ENCODE measurements around the gene ELAPOR2. TPM values are rescaled to one million over a fixed set of nuclear protein-coding genes. Genes with fewer than 3 reads are reported as not detected.
A peak's percentile ranks its signal among the peaks of the same experiment; 100 is the strongest.

The ELAPOR2 gene
- total and polyA plus RNA-seq, 9 of the 15 experiments (the other 6 are each of a cell fraction or from before 2014, with no cell fraction given): 9.2 to 72.0 (median 35.0) TPM

DNA sequence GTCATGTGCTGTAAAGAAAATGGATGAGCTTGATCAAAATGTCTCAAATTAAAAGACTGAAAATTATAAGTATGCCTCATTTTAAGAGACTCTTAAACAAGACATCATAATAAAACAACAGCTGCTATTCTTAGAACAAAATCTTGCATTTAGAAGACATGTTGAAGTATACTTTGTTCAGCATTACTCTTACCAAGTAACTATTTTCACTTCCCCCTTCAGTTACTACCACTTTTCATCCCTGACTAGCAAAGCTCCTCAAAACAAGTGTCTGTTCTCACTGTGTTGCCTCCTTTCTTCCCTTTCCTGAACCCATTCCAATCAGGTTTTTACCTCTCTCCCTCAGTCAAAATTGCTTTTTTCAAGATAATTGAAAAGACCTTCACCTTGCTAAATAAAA, 31.6 kb downstream of the ELAPOR2 start:
- Histone ChIP-seq H3K4me3 (no peak overlapping the region), H2AFZ (ENCODE audit: low read depth, low read length) (no peak overlapping the region), H3K9me1 (ENCODE audit: control insufficient read depth, insufficient read depth, low read length) (no peaks in the 10 kb centered on the region), H3K79me2 (ENCODE audit: control insufficient read depth, insufficient read depth, low read length) (peaks cover 74% of the 10 kb centered on the region), H3K36me3 (ENCODE audit: control insufficient read depth, insufficient read depth, low read length) (no peaks in the 10 kb centered on the region), H3K9ac (ENCODE audit: insufficient read depth in 1 of 2, low read depth in 2 of 2, low read length in 2 of 2) (no peak overlapping the region), H3K9me3 (replicated peaks; ENCODE audit: control insufficient read depth, insufficient read depth, low read depth, low read length) (no peaks in the 10 kb centered on the region; the same call in 1 of the 2 replicates), H3K27ac (ENCODE audit: extremely low read depth, low read depth, low read length) (no peak overlapping the region), H3K27me3 (ENCODE audit: control insufficient read depth in 2 of 2, insufficient read depth in 2 of 2, low read length in 2 of 2) (no peaks in the 10 kb centered on the region), H3K4me1 (replicated peaks in 1 of 2; ENCODE audit: control insufficient read depth in 2 of 2, insufficient read depth in 2 of 2, low read length in 2 of 2) (peaks cover 0 to 7% of the 10 kb centered on the region in 2 experiments; a peak in 2 of 5 replicates), H3K4me2 (ENCODE audit: insufficient read depth, low read length) (no peak overlapping the region), H4K20me1 (replicated peaks; ENCODE audit: control insufficient read depth, insufficient read depth, low read length) (no peaks in the 10 kb centered on the region)
- BruUV-seq (replicated peaks): no TSS peak
- ATAC-seq (no peak), DNase-seq (ENCODE audit: extremely low read depth in 1 of 4, low spot score in 3 of 4) (no peak), FAIRE-seq (no peak)
- intact Hi-C loops (cut with micrococcal nuclease): no loop called here
- ChIA-PET CTCF (ENCODE audit: low intra/inter-chr PET ratio) (no interaction called here), POLR2A (interaction anchor here (4.0 kb wide), 1 partner anchor 9 kb away, joined by 24 read pairs; no protein-coding TSS in a partner anchor)
- in situ Hi-C loops (cut with MboI): no loop called here
- no peak for TF ChIP-seq ARHGAP35 (IDR thresholded peaks at IDR 0.05; ENCODE audit: partially characterized antibody)
- TF ChIP-seq HDAC2 (IDR thresholded peaks at IDR 0.05): no peak
- no peak for TF ChIP-seq STAT5A (IDR thresholded peaks at IDR 0.05; ENCODE audit: borderline replicate concordance, low read length)
- TF ChIP-seq MCM3 (IDR thresholded peaks at IDR 0.05): no peak
- no peak for TF ChIP-seq ZNF184 (CRISPR knock-in tag; IDR thresholded peaks at IDR 0.05)
- no peak for TF ChIP-seq ZNF12 (CRISPR knock-in tag; IDR thresholded peaks at IDR 0.05)
- no peak for TF ChIP-seq RNF2 (IDR thresholded peaks at IDR 0.05)

DNA sequence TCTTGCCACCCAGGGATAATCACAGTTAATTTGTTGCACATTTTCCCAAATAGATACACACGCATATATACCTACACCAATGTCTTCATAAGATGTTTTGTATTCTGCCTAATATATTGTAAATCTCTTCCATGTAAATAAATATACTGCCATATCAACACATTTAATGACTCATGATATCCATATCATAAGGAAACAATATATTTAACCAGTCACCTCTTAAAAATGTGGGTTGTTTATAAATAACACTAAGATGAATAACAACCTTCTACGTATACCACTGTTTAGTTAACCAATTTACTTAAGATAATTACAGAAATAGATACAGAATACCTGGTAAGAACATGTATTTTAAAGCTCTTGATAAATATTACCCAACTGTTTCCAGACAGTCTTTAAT, 38.2 kb downstream of the ELAPOR2 start:
- peaks cover 30% of the 10 kb centered on the region for H3K79me2 ChIP-seq (ENCODE audit: control insufficient read depth, insufficient read depth, low read length)
- intact Hi-C loops (cut with micrococcal nuclease) (no loop called here), in situ Hi-C loops (cut with MboI) (no loop called here)
- no peaks in the 10 kb centered on the region for H3K27me3 ChIP-seq (ENCODE audit: control insufficient read depth in 2 of 2, insufficient read depth in 2 of 2, low read length in 2 of 2)
- H3K9me3 ChIP-seq (replicated peaks; ENCODE audit: control insufficient read depth, insufficient read depth, low read depth, low read length): no peaks in the 10 kb centered on the region
- no TSS peak for BruUV-seq (replicated peaks)
- DNase-seq (ENCODE audit: extremely low read depth in 1 of 4, low spot score in 3 of 4) (no peak), FAIRE-seq (no peak), ATAC-seq (no peak; the same call in 2 of the 3 replicates)
- no peak overlapping the region for H3K27ac ChIP-seq (ENCODE audit: extremely low read depth, low read depth, low read length)
- H4K20me1 ChIP-seq (replicated peaks; ENCODE audit: control insufficient read depth, insufficient read depth, low read length): no peaks in the 10 kb centered on the region
- H3K9ac ChIP-seq (ENCODE audit: insufficient read depth in 1 of 2, low read depth in 2 of 2, low read length in 2 of 2): no peak overlapping the region
- no peak overlapping the region for H2AFZ ChIP-seq (ENCODE audit: low read depth, low read length)
- TF ChIP-seq, protein P1, sequence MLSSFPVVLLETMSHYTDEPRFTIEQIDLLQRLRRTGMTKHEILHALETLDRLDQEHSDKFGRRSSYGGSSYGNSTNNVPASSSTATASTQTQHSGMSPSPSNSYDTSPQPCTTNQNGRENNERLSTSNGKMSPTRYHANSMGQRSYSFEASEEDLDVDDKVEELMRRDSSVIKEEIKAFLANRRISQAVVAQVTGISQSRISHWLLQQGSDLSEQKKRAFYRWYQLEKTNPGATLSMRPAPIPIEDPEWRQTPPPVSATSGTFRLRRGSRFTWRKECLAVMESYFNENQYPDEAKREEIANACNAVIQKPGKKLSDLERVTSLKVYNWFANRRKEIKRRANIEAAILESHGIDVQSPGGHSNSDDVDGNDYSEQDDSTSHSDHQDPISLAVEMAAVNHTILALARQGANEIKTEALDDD (IDR thresholded peaks at IDR 0.05): peak; percentile 12; the same call in 1 of the 2 replicates
- TF ChIP-seq SMARCA4 (IDR thresholded peaks at IDR 0.05) (no peak), ZNF316 (IDR thresholded peaks at IDR 0.05) (peak; percentile 29)
- ChIA-PET POLR2A (interaction anchor here (0.9 to 2.2 kb wide), 4 partner anchors 9 to 17 kb away, joined by 3 to 9 read pairs (median 4); no protein-coding TSS in a partner anchor), CTCF (ENCODE audit: low intra/inter-chr PET ratio) (no interaction called here)
- H3K4me2 ChIP-seq (ENCODE audit: insufficient read depth, low read length): no peak overlapping the region
- no peaks in the 10 kb centered on the region for H3K36me3 ChIP-seq (ENCODE audit: control insufficient read depth, insufficient read depth, low read length)
- no peak overlapping the region for H3K4me3 ChIP-seq
- no peaks in the 10 kb centered on the region for H3K4me1 ChIP-seq (replicated peaks in 1 of 2; ENCODE audit: control insufficient read depth in 2 of 2, insufficient read depth in 2 of 2, low read length in 2 of 2)
- H3K9me1 ChIP-seq (ENCODE audit: control insufficient read depth, insufficient read depth, low read length): no peaks in the 10 kb centered on the region
- WGBS (ENCODE audit: insufficient coverage, low coverage, missing lambda C conversion rate): 84% methylated on average over 2 of the region's 2 CpGs

Data from K562 (cell line).